HG02623 (cell line): ENCODE results near the gene ZNF83.
"Not testable (repeated sequence)": the region's sequence is repeated elsewhere in the genome, so short reads cannot be mapped to it uniquely, and the experiment has no call there.

Experiments
- ATAC-seq: cut with Tn5 transposase; IDR thresholded peaks from one replicate; pipeline ENCODE4 v1.9.1; 2021; ENCODE audit warnings: moderate library complexity; ENCODE audit not compliant: unreplicated experiment

ZNF83 gene

GRCh38 chr19:52637718-52638585, at the start of gene ZNF83:
Gene ZNF83, minus strand, starts transcription at chr19:52638355.
- peak; percentile 88 for ATAC-seq

GRCh38 chr19:52687684-52688083, 49.5 kb upstream of the ZNF83 start:
- ATAC-seq: no peak

- ATAC-seq: no peak
These were observed 47.7 kb upstream of the ZNF83 start for GRCh38 chr19:52685811-52686210.

DNA sequence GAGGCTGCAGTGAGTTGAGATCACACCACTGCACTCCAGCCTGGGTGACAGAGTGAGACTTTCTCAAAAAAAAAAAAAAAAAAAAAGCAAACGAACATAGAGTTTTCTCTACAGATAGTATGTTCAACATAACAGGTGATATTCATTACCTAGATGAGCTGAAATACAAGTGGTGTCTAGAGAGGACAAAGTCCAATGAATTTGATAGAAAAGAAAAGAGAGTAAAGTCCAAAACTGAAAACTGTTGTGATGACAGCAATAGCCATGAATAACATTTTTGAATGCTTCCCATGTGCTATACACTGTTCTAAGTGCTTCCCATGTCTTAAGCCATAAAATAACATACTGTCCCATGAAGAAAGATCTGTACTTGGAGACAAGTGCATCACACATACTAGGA, 43.1 kb upstream of the ZNF83 start:
- ATAC-seq: not testable (repeated sequence)

GRCh38 chr19:52679598-52679997, 41.4 kb upstream of the ZNF83 start:
- ATAC-seq: no peak

DNA sequence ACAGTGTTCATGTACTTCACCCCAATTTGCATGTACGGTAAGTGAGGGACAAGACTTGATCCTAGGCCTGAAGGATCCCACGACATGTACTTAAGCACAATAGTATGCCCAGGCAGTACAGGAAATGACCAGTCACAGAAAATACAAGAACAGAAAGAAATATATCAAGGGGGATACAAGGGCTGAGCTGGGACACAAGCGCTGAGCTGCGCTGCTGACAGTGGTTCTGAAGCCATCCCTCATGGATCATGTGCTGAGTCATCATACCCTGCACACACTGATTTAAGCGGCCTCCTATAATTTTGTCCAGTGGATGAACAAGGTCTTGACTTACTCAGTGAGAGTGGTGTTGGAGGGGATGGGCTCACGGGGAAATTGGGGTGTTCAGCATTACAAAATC, 37.1 kb upstream of the ZNF83 start:
- ATAC-seq: not testable (repeated sequence)

DNA sequence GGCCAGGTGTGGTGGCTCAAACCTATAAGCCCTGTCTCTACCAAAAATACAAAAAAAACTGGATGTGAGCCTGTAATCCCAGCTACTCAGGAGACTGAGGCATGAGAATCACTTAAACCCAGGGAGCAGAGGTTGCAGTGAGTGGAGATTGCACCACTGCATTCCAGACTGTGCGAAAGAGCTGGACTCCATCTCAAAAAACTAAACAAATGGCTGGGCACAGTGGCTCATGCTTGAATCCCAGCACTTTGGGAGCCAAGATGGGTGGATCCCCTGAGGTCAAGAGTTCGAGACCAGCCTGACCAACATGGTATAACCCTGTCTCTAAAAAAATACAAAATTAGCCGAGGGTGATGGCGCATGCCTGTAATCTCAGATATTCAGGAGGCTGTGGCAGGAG, 34.9 kb upstream of the ZNF83 start:
- ATAC-seq: no peak

- no peak for ATAC-seq
These were observed 31.9 kb upstream of the ZNF83 start for GRCh38 chr19:52670046-52670445.

- ATAC-seq: no peak
These were observed 31.4 kb upstream of the ZNF83 start for GRCh38 chr19:52669586-52669985.

- no peak for ATAC-seq
These were observed 29.8 kb upstream of the ZNF83 start for GRCh38 chr19:52667972-52668371.

GRCh38 chr19:52666506-52666905, 28.4 kb upstream of the ZNF83 start:
- ATAC-seq: no peak

- ATAC-seq: no peak
These were observed 27.4 kb upstream of the ZNF83 start for GRCh38 chr19:52665529-52665928.

- ATAC-seq: no peak
These were observed 26.9 kb upstream of the ZNF83 start for GRCh38 chr19:52665027-52665426.

DNA sequence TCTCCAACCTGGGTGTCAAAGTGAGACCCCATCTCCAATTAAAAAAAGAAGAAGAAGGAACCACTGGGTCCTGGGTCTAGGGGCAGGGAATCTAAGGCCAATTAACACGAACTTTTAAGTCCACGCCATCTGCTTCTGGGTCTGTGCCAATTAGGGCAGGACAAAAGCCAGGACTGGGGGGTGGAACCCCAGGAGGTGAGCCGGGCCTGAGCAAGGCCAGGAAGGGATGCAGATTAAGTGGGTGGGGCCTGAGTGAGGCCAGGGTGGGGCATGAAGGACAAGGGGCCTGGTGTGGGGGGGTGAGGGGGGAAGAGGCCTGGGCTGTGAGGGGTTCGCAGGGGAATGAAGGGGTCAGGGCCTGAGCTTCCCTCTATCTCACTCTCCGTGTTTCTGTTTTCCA, 26.3 kb upstream of the ZNF83 start:
- ATAC-seq: no peak

GRCh38 chr19:52662631-52663030, 24.5 kb upstream of the ZNF83 start:
- ATAC-seq: no peak

DNA sequence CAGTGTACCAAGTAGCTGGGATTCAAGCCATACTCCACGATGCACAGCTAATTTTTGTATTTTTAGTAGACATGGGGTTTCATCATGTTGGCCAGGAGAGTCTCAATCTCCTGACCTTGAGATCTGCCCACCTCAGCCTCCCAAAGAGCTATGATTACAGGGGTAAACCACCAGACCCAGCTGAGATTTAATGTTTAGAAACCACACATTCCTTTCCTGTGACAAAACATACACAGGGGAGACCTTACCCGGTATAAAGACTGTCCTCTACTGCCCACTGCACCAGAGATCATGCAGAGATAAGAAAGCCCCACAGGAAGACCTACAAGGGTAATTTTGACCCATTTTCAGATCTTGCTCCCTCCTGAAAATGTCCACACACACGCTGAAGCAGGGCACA, 22.8 kb upstream of the ZNF83 start:
- ATAC-seq: no peak

GRCh38 chr19:52659013-52659412, 20.9 kb upstream of the ZNF83 start:
- ATAC-seq: no peak

GRCh38 chr19:52658595-52658994, 20.4 kb upstream of the ZNF83 start:
- ATAC-seq: no peak

DNA sequence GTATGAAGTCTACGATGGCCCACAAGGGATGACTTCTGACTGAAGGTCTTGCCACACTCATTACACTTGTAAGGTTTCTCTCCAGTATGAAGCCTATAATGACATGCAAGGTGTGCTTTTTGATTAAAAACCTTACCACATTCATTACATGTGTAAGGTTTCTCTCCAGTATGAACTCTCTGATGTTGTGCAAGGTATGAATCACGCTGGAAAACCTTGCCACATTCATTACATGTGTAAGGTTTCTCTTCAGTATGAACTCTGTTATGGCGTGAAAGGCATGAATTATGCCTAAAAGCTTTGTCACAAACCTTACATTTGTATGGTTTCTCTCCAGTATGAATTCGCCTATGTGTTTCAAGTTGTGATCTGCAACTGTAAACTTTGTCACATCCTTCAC, 15.0 kb upstream of the ZNF83 start:
- ATAC-seq: no peak

GRCh38 chr19:52651956-52652355, 13.8 kb upstream of the ZNF83 start:
- ATAC-seq: no peak

DNA sequence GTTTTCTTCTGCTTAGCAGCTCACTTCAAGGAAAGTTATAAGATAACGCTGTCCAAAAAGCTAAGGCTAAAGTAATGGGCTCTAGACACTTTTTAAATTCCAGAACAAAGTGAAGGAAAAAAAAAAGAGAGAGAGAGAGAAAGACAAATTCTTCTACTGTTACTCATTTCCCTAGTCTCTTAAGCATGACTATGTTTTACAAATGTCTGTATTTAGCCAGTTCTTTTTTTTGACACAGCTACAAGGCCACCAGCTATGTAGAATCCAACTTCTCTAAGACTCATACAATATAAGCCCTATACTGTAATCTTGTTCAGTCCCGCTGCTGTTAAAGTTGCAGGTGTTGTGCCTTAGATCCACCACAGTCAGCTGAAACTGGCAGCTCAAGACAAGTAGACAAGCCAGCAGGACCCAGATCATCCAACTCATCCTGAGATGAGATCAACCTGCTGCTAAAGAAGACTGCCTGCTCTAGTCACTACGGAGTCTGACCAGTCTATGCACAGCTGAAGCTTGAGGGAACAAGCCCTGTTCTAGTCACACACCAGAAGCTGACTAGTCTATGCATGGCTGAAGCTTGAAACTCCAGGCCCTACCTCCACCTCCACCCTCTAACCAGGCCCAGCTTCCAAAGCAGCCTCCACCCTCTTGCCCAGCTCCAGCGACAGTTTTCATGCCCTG, 10.3 kb upstream of the ZNF83 start:
- ATAC-seq: no peak

- ATAC-seq: no peak
These were observed 8.5 kb upstream of the ZNF83 start for GRCh38 chr19:52646571-52647217.
